ENCODE results near the gene PRKX. TPM values are rescaled to one million over a fixed set of nuclear protein-coding genes. Genes with fewer than 3 reads are reported as not detected.

Gene PRKX
- 10 to 100 TPM in 3 of 4 donors, 1 to 10 TPM in 1; 1.1 to 69.7 (median 18.1) TPM for total RNA-seq

GRCh38 chrX:3713225-3713936 is at the start of gene PRKX:
Gene PRKX, minus strand, starts transcription at chrX:3713649. Its CDS starts 396 bp downstream, at chrX:3713253.
- peak within 1 kb of the TSS; percentile 60 to 78 (median 77) for H3K4me3 ChIP-seq
- peaks cover 0 to 16% (median 0%) of the 10 kb centered on the region in 4 donors for H3K4me1 ChIP-seq
- H3K36me3 ChIP-seq = no peaks in the 10 kb centered on the region
- peak; percentile 78 for DNase-seq
- 1% methylated on average over 49 of the region's 97 CpGs; no CpG with 5 or more reads in 1 of the 2 donors for WGBS, 2 donors (ENCODE audit: low coverage in 1 of 2)
- H3K9me3 ChIP-seq = no peaks in the 10 kb centered on the region
- peak within 1 kb of the TSS; percentile 74 to 86 (median 84) for H3K27ac ChIP-seq
- TF ChIP-seq CTCF (IDR thresholded peaks at IDR 0.05) (no peak), EP300 (IDR thresholded peaks at IDR 0.05; ENCODE audit: low read depth) (no peak), POLR2A (IDR thresholded peaks at IDR 0.05) (no peak)
- in situ Hi-C loops (cut with MboI; ENCODE audit: low pct_ligation_motif_present in 1 of 4, low pct_unique_long_range_greater_than_20kb in 1 of 4, low sequenced_read_pairs in 3 of 4) = no loop called here
- intact Hi-C loops (cut with DNase I; ENCODE audit: low total_unique reads) = no loop called here
- no peaks in the 10 kb centered on the region for H3K27me3 ChIP-seq

GRCh38 chrX:3763111-3763510 is 49.7 kb upstream of the PRKX start:
- intact Hi-C loops (cut with DNase I; ENCODE audit: low total_unique reads) = no loop called here

GRCh38 chrX:3757510-3758025 is 44.1 kb upstream of the PRKX start:
- Histone ChIP-seq H3K27me3 (no peaks in the 10 kb centered on the region), H3K9me3 (no peaks in the 10 kb centered on the region), H3K36me3 (no peaks in the 10 kb centered on the region), H3K4me1 (no peaks in the 10 kb centered on the region), H3K4me3 (no peak overlapping the region), H3K27ac (no peak overlapping the region)
- intact Hi-C loops (cut with DNase I; ENCODE audit: low total_unique reads) (no loop called here), in situ Hi-C loops (cut with MboI; ENCODE audit: low pct_ligation_motif_present in 1 of 4, low pct_unique_long_range_greater_than_20kb in 1 of 4, low sequenced_read_pairs in 3 of 4) (no loop called here)
- no peak for TF ChIP-seq EP300 (IDR thresholded peaks at IDR 0.05; ENCODE audit: low read depth)
- no peak for TF ChIP-seq POLR2AphosphoS5 (IDR thresholded peaks at IDR 0.05)
- no peak for TF ChIP-seq CTCF (IDR thresholded peaks at IDR 0.05)
- TF ChIP-seq POLR2A (IDR thresholded peaks at IDR 0.05) = no peak
- DNase-seq = no peak
- 50 to 71% methylated on average over 2 to 5 of the region's 5 CpGs for WGBS, 2 donors (ENCODE audit: low coverage in 1 of 2)

More at GRCh38 chrX:3763111-3763510, 49.7 kb upstream of the PRKX start:
- TF ChIP-seq CTCF (IDR thresholded peaks at IDR 0.05) = no peak
- no peak for TF ChIP-seq EP300 (IDR thresholded peaks at IDR 0.05; ENCODE audit: low read depth)
- TF ChIP-seq POLR2A (IDR thresholded peaks at IDR 0.05) = no peak
- no peak for TF ChIP-seq POLR2AphosphoS5 (IDR thresholded peaks at IDR 0.05)
- in situ Hi-C loops (cut with MboI; ENCODE audit: low pct_ligation_motif_present in 1 of 4, low pct_unique_long_range_greater_than_20kb in 1 of 4, low sequenced_read_pairs in 3 of 4) = no loop called here
- H3K36me3 ChIP-seq = no peaks in the 10 kb centered on the region
- WGBS, 2 donors (ENCODE audit: low coverage in 1 of 2) = 57% methylated on average over 2 of the region's 2 CpGs; no CpG with 5 or more reads in 1 of the 2 donors
- no peak for DNase-seq
- H3K27me3 ChIP-seq = no peaks in the 10 kb centered on the region
- H3K4me3 ChIP-seq = no peak overlapping the region
- no peak overlapping the region for H3K27ac ChIP-seq
- H3K4me1 ChIP-seq = no peaks in the 10 kb centered on the region
- no peaks in the 10 kb centered on the region for H3K9me3 ChIP-seq

GRCh38 chrX:3748052-3748559 is 34.7 kb upstream of the PRKX start:
- Histone ChIP-seq H3K9me3 (no peaks in the 10 kb centered on the region), H3K36me3 (no peaks in the 10 kb centered on the region), H3K4me3 (no peak overlapping the region), H3K27ac (no peak overlapping the region), H3K4me1 (no peaks in the 10 kb centered on the region), H3K27me3 (no peaks in the 10 kb centered on the region)
- in situ Hi-C loops (cut with MboI; ENCODE audit: low pct_ligation_motif_present in 1 of 4, low pct_unique_long_range_greater_than_20kb in 1 of 4, low sequenced_read_pairs in 3 of 4) = no loop called here
- TF ChIP-seq POLR2A (IDR thresholded peaks at IDR 0.05) (no peak), POLR2AphosphoS5 (IDR thresholded peaks at IDR 0.05) (no peak), CTCF (IDR thresholded peaks at IDR 0.05) (no peak), EP300 (IDR thresholded peaks at IDR 0.05; ENCODE audit: low read depth) (no peak)
- no peak for DNase-seq
- 52% methylated on average over 3 of the region's 3 CpGs; no CpG with 5 or more reads in 1 of the 2 donors for WGBS, 2 donors (ENCODE audit: low coverage in 1 of 2)
- intact Hi-C loops (cut with DNase I; ENCODE audit: low total_unique reads) = no loop called here

Data from transverse colon (tissue), 4 donors.